ENCODE results near the gene COL4A2. TPM values are rescaled to one million over a fixed set of nuclear protein-coding genes. Genes with fewer than 3 reads are reported as not detected.
A peak's percentile ranks its signal among the peaks of the same experiment; 100 is the strongest.

Gene COL4A2
- total RNA-seq, 1 experiment from 2014 or later: 177 TPM

DNA sequence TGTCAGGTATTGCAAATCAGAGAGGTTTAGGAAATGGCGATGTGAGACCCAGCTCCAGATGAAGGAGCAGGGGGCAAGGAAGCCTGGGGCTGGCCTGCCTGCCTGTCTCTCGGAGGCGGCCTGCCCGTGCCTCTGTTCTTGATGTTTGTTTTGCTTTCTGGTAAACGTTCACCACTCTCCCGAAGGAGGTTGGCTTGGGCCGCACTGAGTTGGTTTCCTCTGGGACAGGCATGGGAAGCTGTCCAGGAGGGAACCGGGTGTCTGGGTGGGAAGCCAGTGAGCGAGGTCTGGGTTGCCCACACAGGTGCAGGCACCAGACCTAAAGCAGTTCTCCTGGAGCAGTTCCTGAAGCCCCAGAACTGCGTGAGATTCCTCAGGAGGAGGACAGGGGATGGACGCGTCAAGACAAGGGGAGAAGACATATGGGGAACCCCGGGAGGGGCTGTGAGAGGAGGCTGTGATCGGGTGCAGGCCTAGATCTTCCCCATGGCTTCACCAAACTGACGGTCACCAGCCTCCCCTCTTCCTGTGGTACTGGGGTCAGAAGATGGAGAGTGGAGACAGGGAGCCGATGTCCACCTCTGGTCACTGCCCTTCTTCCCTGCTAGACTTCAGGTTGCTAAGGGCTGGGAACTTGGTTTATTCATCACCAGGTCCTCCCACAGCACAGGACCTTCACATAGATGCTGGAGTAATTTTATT lies 15.2 kb downstream of the COL4A2 start:
- DNase-seq (ENCODE audit: low spot score): no peak

DNA sequence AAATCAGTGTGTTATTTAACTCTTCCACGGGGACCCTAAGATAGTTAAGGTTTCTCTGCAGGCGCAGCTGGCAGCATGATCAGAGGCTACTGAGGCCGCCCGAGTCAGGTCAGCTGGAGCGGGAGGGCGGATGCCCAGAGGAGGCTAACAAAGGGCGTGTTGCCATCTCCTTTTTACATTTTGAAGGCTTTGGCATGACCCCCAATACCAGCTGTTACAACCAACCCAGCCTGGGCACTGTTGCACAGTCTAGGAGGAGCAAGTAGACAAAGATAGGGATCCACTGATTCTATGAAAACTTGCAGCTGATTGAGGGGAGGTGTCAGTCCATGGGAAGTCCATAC lies 15.7 kb downstream of the COL4A2 start:
- DNase-seq (ENCODE audit: low spot score): no peak

DNA sequence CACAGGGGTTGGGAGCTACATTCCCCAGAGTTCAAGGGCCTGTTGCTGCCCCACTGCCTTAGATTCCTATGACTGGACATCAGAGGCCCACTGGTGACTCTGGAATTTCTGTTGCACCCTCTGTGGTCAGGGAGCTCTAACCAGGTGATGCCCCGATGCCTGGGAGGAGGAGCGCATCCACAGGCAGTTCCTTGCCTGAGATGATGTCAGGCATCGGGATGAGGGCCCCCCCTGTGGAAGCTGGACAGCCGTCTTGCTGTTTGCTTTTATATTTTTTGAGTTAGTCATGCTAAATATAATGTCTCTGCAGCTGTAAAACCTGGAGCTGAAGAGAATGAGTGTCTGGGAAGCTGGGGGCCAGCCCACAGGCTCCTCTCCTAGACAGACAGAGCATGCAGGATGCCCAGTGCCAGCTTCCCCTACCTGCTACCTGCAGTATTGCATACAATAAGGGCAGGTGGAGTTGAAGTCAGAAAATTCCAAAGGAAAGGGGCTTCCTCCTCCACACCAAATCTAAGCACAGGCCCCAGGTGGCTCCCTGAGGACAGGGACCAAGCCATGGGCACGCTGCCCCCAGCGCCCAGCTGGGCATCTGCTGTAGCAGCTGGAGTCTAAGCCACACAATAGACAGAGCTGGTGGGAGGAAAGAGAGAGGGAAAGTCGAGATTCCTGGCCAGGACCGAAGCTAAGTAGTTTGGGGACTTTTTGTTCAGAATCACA lies 16.2 kb downstream of the COL4A2 start:
- peak; percentile 97 for DNase-seq (ENCODE audit: low spot score)

DNA sequence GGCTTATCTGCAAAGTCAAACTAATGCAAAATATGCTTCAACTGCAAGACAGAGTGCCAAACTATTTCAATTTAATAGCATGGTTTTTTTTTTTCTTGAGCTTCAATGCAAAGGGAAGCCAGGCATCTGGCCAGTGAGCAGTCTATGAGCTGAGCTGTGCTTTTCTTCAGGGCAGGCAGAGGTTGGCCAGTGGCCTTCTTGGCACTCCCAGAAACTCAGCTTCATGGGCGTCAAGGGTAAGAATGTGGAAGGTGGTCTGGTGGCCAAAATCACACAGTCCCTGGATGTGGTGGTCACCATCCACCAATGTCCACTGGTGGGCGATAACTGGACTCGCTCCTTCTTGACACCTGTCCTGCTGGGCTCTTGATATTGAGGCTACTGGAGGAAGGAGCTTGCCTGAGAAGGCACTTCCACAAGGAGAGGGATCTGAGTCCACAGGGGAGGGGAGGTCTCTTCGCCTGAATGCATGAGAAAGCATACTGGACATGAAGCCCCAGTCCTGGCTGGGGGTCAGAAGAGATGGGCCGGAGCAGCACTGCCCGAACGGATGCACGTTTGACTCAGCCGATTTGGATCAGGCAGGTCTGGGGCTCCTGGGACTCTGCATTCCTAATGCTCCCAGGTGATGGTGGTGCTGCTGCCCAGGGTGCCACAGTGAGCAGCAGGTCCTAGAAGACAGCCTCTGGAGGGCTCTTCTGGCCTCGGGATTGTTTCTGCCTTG lies 17.1 kb downstream of the COL4A2 start:
- DNase-seq (ENCODE audit: low spot score): no peak

DNA sequence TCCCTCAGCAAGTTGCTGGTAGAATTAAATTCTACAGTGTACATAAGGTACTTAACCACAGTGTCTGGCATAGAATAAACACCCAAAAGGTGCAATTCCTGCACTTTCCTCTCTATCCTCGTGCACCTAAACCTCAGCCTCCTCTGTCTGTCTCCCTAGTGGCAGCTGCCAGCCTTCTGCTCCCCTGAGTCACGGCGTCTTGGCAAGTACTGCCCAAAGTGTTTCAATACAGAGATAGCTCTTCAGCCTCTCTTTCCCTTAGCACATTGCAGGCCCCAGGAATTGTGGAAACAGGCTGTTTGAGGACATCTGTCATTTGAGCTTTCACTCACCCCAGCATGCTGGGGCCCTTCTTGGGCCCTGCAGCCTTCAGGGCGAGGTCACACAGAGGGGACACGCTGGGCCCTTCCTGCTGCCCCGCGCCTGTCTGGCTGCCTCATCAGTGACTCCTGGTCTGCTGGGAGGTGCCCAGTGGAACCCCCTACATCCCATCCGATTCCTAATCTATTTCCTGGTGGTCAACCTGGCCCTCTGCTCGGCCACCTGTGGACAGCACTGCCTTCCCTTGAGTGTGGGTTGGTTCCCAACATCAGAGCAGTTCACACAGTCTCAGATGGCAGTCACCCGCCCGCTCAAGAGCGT lies 19.3 kb downstream of the COL4A2 start:
- no peak for DNase-seq (ENCODE audit: low spot score)

DNA sequence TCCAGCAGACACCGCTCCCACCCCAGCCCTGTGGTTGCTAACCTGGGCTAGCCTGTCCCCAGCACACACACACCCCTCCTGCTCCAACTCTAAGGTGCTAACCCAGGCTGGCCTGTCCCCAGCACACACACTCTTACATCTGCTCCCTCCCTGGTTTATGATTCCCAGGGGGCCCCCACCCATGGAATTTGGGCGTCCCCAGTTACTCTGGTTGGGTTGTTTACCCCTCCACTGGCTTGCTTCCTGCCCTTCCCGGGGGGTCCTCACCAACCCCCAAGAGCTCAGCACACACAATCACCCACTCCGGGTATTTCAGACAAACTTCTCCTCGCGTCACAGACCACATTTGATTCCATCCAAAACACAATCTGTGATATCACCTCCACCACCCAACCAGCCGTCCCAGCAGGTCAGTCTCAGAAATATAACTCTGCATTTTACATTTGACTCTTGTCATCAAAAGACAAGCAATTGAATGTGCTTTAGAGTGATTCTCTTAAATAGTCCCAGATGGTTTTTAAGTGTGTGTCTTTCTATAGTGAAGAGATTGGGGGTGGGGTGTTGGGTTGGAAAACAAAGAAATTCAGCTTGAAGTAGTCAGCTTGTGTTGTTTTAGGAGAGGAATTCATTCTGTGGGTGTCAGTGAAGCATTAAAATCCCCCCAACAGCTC lies 20.1 kb downstream of the COL4A2 start:
- no peak for DNase-seq (ENCODE audit: low spot score)

DNA sequence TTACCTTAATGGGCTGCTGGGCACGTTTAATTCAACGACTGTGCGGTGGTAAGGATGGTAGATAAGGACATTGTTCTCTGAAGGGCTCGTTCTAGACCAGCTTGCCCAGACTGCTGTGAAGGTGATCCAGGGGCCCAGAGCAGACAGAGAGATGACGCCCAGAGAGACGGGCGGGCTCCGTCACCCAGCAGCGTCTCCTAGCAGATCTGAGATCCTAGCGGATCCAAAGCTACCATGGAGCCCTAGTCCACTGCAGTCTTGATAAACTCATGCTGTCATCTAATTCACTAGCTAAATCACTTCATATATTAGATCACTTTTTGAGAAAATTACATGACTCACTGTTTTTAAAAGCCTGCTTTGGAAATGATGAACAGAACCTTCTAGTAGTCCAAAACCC lies 21.5 kb downstream of the COL4A2 start:
- DNase-seq (ENCODE audit: low spot score): no peak

DNA sequence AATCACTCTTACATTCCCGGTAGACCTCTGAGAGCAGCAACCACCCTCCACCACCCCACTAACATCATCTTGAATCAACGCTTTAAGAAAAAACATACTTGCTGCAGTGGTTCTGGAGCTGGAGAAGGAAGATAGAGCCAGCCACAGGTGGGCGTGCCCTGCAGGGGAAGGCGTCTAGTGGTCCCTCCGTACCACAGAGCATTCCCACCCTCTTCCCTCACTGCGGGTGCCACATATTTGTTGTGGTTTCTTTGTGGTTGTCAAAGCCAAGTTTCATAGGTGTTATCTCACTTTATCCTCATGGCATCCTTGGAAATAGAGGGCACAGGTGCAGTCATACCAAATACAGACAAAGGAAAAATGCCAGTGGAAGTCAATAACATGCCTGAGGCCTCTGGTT lies 22.2 kb downstream of the COL4A2 start:
- no peak for DNase-seq (ENCODE audit: low spot score)

DNA sequence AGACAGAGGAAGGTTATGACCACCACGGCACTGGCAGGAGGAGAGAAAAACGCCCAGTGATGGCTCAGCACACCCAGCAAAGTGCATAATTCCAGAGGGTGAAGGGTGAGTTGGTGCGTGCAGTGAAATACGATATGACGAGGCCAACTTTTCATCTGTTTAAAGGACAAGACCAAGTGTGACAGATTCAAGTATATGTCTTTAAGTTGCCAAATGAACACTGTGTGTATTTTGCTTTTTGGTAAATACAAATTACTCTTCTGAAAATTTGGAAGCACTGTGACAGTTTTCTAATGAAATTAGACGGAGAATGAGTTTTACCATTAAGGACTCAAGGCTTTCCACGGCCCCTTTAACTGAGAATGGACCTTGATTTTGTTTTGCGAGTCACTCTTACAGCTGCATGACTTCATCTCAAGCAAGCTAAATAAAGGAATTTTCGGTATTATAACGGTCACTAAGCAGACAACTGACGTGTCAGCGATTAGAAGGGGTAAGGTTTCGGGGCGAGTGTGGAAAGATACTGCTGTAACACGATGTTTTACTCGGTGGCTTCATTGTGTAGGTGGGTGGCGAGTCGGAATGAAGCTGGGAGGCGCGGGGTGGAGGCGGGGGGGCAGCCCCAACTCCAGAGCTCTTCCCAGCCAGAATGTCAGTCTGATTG lies 22.8 kb downstream of the COL4A2 start:
- no peak for DNase-seq (ENCODE audit: low spot score)

DNA sequence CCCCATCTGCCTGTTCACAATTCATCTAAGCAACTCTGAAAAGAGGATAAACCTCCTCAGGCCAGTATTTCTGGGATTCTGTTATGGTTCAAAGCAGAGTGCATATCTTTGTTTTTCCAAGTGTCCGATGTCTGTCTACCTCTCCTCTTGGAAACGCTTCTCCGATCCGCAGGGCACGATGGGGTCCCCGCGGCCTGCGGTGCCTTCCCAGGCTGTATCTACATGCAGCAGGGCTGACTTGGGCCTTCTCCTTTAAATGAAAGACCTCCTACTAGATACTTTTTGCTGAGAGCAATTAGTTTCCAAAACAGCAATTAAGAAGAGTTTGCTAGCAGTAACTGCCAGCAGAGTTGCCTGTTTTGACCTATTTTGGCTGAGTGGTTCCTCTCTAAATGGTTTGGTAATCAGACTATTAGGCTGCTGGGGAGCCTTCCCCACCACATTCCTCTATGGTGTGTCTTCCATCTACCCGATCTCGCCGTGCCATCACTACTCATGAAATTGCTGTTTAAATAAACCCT lies 23.5 kb downstream of the COL4A2 start:
- DNase-seq (ENCODE audit: low spot score): no peak

DNA sequence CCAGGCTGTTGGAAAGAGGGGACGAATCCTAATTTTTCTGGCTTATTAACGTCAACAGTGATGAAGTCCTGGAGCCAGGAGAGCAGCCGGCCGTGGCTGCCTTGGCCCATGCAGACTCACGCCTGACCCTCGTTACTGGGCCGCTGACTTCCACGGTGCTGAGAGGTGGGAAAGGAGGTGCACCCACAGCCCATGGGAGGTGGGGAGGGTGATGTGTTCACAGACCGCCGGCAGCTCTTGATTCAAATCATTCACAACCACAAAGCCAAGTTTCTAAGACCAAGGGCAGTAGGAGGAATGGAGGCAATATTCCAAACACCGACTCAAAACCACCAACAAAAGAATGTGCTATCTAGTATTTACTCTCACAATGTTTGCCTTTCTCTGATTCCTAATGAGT lies 24.3 kb downstream of the COL4A2 start:
- DNase-seq (ENCODE audit: low spot score): no peak

DNA sequence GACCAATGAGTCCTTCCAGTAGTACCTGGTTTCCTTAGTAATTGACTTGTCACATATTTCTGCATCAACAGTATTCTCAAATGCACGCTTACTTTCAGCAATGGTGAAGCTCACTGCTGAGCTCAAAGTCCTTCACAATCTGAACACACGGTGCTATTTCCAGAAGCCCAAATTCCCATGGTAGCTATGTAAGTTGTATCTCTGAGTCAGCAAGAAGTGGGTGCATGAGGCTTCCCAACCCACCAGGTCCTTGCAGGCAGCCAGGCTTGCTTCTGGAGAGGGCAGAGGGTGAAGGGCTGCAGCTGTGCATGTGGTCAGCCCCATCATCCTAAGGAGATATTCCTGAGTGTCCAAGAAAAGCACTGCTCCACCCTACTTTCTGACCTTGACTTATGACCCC lies 25.7 kb downstream of the COL4A2 start:
- DNase-seq (ENCODE audit: low spot score): no peak

DNA sequence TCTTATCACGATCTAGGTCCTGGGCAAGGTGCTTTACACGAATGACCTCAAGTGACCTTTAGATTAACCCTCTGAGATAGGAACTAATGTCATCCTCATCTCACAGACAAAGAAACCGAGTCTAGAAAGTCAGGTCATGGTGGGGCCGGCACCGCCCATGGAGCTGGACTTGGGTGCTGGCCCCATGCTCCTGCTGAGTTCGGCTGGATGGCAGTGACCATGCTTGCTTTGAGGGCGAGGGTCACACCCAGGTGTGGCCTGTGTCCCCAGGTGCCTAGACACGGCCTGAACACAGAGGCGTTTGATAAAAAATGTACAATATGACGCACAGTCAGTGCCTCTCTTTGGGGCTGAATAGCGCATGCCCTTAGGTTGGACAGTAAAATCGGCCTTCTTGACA lies 26.8 kb downstream of the COL4A2 start:
- DNase-seq (ENCODE audit: low spot score): no peak

DNA sequence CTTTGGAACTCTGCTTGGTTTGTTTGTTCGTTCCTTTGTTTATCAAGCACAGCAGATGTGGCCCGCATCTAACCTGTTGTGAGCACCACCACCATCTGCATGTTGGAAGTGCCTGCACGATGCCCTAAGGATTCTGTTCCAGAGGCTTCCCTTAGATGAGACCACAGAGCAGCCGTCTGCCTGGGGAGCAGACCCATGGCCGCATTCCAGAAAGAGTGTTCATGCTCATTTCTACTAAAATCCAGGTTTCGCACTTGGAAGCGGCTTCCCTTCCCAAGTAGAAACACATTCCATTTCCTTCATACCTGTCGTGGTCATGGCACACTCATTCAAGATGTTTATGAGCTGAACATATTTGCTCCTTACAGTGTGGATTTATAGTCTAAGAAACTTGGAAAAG lies 27.2 kb downstream of the COL4A2 start:
- no peak for DNase-seq (ENCODE audit: low spot score)

DNA sequence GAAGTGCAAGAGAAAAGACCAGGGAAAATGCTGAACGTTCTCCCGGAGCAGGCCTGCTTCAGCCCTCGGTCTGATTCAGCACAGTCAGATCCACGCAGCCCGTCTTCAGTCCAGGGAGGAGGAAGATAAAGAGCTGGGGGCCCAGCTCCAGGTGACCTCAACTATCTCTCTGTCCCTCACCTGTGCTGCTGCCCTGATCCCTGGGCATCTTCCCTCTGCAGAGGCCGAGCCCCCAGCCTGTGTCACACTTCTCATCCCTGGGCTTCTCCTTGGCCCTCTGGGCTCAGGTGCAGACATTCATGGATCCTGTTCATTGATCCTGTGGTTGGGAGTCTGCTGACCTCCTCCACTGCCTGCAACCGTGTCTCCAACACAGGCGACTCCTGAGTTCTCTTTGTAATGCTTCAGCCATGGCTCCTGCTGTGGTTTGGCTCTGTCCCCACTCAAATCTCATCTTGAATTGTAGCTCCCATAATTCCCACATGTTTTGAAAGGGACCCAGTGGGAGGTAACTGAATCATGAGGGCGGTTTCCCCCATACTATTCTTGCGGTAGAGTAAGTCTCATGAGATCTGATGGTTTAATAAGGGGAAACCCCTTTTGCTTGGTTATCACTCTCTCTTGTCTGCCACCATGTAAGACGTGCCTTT lies 27.9 kb downstream of the COL4A2 start:
- peak; percentile 52 for DNase-seq (ENCODE audit: low spot score)

DNA sequence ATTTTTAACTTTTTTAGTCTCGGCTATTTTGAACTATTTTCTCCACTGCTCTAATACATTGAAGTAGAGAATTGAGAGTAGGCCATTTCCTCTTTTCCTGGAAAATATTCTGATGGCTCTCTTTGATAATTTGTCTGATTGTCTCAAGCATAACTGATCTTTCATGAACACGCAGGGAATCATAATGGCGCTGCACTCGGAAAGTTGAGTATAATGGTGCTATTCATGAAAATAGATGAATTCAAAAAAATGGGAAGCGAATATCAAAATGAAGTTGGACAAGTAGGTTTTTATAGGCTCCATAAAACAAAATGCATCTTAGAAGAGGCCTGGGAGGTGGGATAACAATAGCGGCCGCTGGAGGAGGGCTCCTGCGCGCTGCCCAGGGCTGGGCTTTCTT lies 29.0 kb downstream of the COL4A2 start:
- DNase-seq (ENCODE audit: low spot score): no peak

DNA sequence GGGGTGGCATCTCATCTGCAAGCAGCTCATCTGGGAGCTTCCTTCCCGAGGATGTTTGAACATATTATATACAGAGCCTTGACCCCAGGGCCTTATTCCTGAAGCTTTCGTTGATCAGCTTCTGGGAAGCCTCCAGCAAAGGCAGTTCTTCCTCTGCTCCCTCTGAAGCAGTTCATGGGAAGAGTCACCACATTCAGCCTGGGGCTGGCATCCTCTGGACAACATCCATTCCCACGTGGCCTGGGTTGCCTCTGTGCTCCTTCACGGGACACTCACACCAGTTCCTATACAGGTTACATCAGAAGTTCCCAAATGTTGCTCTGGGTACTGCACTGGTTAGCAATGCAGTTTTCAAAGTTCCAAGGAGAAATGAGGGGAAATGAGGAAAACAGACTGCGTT lies 29.6 kb downstream of the COL4A2 start:
- no peak for DNase-seq (ENCODE audit: low spot score)

DNA sequence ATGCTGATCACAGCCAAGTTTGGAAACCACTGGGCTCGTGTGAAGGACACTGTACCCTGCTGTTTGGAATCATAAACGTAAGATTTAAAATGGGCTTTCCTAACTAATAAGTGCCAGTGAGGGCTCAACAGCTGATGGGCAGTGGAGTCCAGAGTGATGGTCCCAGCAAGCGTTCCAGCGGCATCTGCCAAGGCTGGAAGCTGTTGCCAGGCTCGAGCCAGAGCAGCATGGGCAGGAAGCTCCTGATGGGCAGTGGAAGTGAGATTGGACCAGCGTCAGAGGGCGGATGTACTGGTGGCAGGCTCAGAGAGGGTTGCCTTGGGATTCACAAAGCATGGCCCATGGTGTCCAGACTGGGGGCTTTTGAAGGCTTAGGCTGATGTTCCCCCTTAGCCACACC lies 30.2 kb downstream of the COL4A2 start:
- DNase-seq (ENCODE audit: low spot score): no peak

DNA sequence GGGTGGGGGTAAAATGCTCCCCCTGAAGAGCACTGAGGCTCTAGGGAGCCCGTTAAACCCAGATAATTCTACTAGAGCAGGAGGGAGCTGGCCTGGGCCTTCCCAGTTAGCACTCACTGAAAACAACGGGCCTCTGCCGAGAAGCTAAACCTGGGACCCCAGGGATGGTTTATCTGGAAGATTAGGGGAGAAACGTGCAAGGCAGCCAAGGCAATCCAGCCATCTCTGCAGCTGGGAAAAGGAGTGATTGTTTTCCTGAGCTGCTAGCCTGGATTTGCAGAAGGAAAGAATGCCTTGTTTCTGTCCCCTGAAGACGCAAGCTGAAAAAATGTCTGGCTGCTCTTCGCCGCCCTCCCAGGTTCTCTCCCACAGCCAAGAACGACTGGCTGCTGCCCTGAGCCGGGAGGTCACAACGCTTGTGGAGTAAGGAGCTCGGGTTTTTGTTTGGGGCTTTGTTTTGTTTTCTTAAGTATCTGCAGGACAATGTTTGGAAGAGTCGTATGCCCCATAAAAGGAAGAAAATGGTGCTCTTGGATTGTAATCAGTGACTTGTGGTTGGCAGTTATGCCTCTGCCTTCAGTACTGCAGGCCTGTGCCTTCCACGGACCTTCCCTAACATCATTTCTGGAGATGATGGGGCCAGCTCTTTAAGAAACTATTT lies 31.5 kb downstream of the COL4A2 start:
- no peak for DNase-seq (ENCODE audit: low spot score)

DNA sequence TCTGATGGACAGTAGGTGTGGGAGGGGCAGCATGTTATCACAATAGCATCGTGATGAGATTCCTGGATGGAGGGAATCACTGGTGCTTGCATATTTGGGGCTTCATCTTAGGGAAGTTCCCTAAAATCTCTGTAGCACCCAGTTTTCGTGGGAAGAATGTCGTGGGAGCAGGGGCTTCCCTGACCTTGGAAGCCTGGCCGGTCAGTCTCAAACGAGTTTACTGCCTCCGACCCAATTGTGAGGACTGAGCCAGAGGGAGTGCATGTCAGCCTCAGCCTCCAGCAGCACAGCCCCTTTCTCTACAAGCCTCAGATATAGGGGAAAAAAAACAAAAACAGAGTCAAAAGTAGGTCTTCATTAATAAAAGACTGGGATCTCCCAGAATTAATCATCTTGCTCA lies 32.2 kb downstream of the COL4A2 start:
- DNase-seq (ENCODE audit: low spot score): no peak
